ENCODE data around the gene CUL1. TPM values are rescaled to one million over a fixed set of nuclear protein-coding genes. Genes with fewer than 3 reads are reported as not detected.
A peak's percentile ranks its signal among the peaks of the same experiment; 100 is the strongest.

Gene CUL1
- total RNA-seq, 1 experiment from 2014 or later: 49.2 TPM

DNA sequence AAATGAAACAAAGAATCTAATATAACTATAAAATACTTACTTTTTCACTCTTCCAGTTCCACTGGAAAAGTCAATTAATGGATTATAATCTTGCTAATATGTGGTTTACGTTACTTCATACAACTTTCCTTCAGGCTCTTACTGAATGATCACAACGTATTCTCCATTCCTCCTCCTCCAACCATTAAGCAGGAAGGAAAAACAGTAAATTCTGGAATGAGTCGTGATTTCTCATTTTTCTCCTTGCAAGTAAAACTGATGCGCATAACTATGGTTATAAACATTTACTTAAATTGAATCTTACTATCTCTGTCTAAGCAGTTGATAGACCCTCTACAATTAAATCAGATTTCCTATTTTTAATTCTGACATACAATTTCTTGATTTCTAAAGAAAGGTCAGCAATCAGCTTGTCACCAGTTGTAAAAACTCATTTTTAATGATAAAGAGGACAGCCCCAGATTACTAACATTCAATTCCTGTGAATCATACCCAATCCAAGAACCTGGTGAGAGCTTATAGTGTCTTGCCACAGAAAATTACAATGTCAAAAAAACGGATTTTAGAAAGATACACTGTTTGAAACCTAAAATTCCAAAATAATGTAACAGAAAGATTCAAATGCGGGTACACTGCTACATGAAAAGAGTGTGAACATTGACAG is 121.1 kb downstream of the CUL1 start:
- Mint-ChIP-seq H3K4me1 (ENCODE audit: insufficient read depth, unreplicated experiment) (peaks cover 12% of the 10 kb centered on the region), H3K4me3 (ENCODE audit: unreplicated experiment) (no peak overlapping the region), H3K9me3 (ENCODE audit: unreplicated experiment) (no peaks in the 10 kb centered on the region), H3K27ac (ENCODE audit: low read depth, unreplicated experiment) (peak overlapping the region; percentile 23), H3K27me3 (ENCODE audit: insufficient read depth, unreplicated experiment) (no peaks in the 10 kb centered on the region), H3K36me3 (ENCODE audit: insufficient read depth, unreplicated experiment) (peaks cover 43% of the 10 kb centered on the region)
- intact Hi-C loops (cut with micrococcal nuclease): no loop called here
- ChIA-PET POLR2A (interaction anchor here (0.6 to 1.5 kb wide), 4 partner anchors 10 to 565 kb away, joined by 3 to 5 read pairs (median 3); no protein-coding TSS in a partner anchor), CTCF (interaction anchor here (0.5 to 0.7 kb wide), 3 partner anchors 26 to 707 kb away, joined by 3 to 4 read pairs (median 4); no protein-coding TSS in a partner anchor)
- TF ChIP-seq, protein P1, sequence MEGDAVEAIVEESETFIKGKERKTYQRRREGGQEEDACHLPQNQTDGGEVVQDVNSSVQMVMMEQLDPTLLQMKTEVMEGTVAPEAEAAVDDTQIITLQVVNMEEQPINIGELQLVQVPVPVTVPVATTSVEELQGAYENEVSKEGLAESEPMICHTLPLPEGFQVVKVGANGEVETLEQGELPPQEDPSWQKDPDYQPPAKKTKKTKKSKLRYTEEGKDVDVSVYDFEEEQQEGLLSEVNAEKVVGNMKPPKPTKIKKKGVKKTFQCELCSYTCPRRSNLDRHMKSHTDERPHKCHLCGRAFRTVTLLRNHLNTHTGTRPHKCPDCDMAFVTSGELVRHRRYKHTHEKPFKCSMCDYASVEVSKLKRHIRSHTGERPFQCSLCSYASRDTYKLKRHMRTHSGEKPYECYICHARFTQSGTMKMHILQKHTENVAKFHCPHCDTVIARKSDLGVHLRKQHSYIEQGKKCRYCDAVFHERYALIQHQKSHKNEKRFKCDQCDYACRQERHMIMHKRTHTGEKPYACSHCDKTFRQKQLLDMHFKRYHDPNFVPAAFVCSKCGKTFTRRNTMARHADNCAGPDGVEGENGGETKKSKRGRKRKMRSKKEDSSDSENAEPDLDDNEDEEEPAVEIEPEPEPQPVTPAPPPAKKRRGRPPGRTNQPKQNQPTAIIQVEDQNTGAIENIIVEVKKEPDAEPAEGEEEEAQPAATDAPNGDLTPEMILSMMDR (IDR thresholded peaks at IDR 0.05; ENCODE audit: unreplicated experiment): no peak
- no TSS peak for BruUV-seq (replicated peaks)
- no peak for DNase-seq (ENCODE audit: unreplicated experiment)

DNA sequence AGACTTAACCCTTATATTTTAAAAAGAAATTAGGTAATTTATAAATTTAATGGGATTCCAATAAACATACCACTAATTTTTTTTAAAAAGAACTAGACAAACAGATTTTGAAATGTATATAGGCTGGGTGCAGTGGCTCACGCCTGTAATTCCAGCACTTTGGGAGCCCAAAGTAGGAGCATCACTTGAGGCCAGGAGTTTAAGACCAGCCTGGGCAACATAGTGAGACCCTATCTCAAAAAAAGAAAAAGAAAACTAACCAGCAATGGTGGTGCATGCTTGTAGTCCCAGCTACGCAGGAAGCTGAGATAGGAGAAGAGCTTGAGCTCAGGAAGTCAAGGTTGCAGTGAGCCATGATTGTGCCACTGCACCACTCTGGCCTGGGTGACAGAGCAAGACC is 122.7 kb downstream of the CUL1 start:
- POLR2A ChIA-PET: no interaction called here

DNA sequence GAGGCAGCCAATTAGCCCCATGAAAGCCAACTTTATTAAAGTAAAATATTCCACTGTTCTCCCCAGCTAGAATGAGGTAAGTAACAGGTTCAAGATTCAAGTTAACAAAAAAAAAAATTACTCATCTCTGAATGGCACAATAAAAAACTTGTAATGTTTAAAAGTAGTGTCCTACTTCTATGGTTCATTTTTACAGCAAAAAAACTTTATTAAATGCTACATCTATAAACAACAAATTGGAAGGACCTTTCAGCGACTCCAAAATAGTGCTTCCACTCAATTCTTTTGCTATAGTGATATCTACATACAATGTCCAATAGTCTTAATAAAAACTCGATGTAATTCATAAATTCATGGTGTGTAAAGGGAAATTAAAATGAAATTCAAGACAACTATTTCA is 126.2 kb downstream of the CUL1 start:
- DNase-seq (ENCODE audit: unreplicated experiment): no peak
- ChIA-PET POLR2A (no interaction called here), CTCF (no interaction called here)
- Mint-ChIP-seq H3K4me3 (ENCODE audit: unreplicated experiment) (no peak overlapping the region), H3K4me1 (ENCODE audit: insufficient read depth, unreplicated experiment) (peaks cover 10% of the 10 kb centered on the region), H3K27ac (ENCODE audit: low read depth, unreplicated experiment) (no peak overlapping the region), H3K27me3 (ENCODE audit: insufficient read depth, unreplicated experiment) (no peaks in the 10 kb centered on the region), H3K36me3 (ENCODE audit: insufficient read depth, unreplicated experiment) (peaks cover 42% of the 10 kb centered on the region), H3K9me3 (ENCODE audit: unreplicated experiment) (no peaks in the 10 kb centered on the region)
- TF ChIP-seq, protein P1 (IDR thresholded peaks at IDR 0.05; ENCODE audit: unreplicated experiment): no peak
- intact Hi-C loops (cut with micrococcal nuclease): no loop called here
- BruUV-seq (replicated peaks): no TSS peak

More for the DNA sequence above, 122.7 kb downstream of the CUL1 start:
- CTCF ChIA-PET: no interaction called here
- TF ChIP-seq, protein P1 (IDR thresholded peaks at IDR 0.05; ENCODE audit: unreplicated experiment): no peak
- DNase-seq (ENCODE audit: unreplicated experiment): no peak
- H3K27me3 Mint-ChIP-seq (ENCODE audit: insufficient read depth, unreplicated experiment): no peaks in the 10 kb centered on the region
- no peaks in the 10 kb centered on the region for H3K9me3 Mint-ChIP-seq (ENCODE audit: unreplicated experiment)
- peaks cover 12% of the 10 kb centered on the region for H3K4me1 Mint-ChIP-seq (ENCODE audit: insufficient read depth, unreplicated experiment)
- intact Hi-C loops (cut with micrococcal nuclease): no loop called here
- H3K27ac Mint-ChIP-seq (ENCODE audit: low read depth, unreplicated experiment): no peak overlapping the region
- H3K4me3 Mint-ChIP-seq (ENCODE audit: unreplicated experiment): no peak overlapping the region
- peaks cover 50% of the 10 kb centered on the region for H3K36me3 Mint-ChIP-seq (ENCODE audit: insufficient read depth, unreplicated experiment)
- BruUV-seq (replicated peaks): no TSS peak

DNA sequence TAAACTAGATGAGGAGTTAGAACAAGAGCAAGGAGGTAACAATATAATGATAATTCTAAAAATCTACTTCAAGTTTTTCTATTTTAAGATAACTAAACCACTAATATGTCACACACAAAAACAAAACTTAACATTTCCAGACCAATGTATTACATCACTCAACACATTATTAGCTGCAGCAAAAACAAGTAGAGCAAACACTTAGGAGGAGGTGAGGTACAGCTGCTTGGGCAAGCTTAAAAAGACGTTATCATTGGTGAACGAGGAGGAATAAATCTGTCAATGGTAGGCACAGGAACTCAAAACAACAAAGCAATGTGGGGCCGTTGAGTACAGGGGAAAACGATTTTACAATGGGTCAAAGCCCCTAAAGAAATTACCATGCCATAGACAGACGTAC is 126.6 kb downstream of the CUL1 start:
- no peak for DNase-seq (ENCODE audit: unreplicated experiment)
- Mint-ChIP-seq H3K4me1 (ENCODE audit: insufficient read depth, unreplicated experiment) (peaks cover 5% of the 10 kb centered on the region), H3K27me3 (ENCODE audit: insufficient read depth, unreplicated experiment) (no peaks in the 10 kb centered on the region), H3K36me3 (ENCODE audit: insufficient read depth, unreplicated experiment) (peaks cover 42% of the 10 kb centered on the region), H3K4me3 (ENCODE audit: unreplicated experiment) (no peak overlapping the region), H3K27ac (ENCODE audit: low read depth, unreplicated experiment) (no peak overlapping the region), H3K9me3 (ENCODE audit: unreplicated experiment) (no peaks in the 10 kb centered on the region)
- intact Hi-C loops (cut with micrococcal nuclease): no loop called here
- ChIA-PET CTCF (no interaction called here), POLR2A (no interaction called here)
- TF ChIP-seq, protein P1 (IDR thresholded peaks at IDR 0.05; ENCODE audit: unreplicated experiment): no peak
- no TSS peak for BruUV-seq (replicated peaks)

Measured in MCF 10A (cell line).